ENCODE measurements around the gene PORCN. TPM values are rescaled to one million over a fixed set of nuclear protein-coding genes. Genes with fewer than 3 reads are reported as not detected.

PORCN gene
- 33.4 and 46.2 TPM in 2 replicates for total RNA-seq

DNA sequence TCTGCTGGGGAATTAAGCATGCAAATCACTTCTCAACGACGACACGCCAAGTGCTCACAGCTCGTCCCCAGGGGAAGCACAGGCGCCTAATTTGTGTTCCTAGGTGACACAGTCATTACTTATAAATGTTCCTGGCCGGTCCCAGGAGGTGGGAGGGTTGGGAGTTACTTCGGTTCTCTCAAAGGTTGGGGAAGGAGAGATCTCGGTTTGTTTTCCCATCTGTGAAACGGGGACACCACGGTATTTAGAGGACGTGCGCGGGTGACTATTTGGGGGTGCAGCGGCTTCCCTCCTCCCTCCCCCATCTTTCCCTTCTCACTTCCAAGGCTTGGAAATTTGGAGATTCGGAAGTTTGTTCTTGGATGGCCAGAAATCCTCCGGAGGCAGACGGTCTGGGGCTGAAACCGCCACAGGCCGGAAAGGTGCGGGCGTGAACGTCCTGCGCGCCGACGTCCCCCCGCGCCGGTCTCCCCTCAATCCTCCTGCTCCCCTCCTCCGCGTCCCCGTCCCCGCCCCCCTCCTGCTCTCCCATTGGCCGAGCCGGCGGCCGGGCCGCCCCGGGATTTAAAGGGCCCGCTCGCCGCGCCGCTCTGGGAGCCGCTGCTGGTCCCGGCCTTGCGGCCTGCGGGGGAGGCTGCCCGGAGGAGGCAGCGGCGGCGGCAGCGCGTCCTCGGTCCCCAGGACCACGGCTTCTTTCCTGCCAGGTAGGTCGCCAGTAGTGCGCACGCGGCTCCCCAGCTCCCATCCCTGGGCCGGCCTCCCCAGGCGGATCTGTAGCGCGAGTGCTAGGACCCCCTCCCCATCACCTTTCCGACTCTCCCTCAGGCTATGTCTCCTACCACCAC lies at the start of gene PORCN:
PORCN (plus strand) TSS at position 593 of the 845 bp plus-strand sequence. CDS start 829 bp downstream, outside the sequence.
- peak within 1 kb of the TSS; percentile 73 for H3K4me3 ChIP-seq (ENCODE audit: low read depth, low read length)
- H3K36me3 ChIP-seq (ENCODE audit: control insufficient read depth, insufficient read depth, low read length) = peaks cover 2% of the 10 kb centered on the region
- FAIRE-seq (no peak), DNase-seq (ENCODE audit: low read depth) (peak; percentile 31)
- no peaks in the 10 kb centered on the region for H3K27me3 ChIP-seq (ENCODE audit: control insufficient read depth, insufficient read depth, low read length)
- TF ChIP-seq, protein P1, sequence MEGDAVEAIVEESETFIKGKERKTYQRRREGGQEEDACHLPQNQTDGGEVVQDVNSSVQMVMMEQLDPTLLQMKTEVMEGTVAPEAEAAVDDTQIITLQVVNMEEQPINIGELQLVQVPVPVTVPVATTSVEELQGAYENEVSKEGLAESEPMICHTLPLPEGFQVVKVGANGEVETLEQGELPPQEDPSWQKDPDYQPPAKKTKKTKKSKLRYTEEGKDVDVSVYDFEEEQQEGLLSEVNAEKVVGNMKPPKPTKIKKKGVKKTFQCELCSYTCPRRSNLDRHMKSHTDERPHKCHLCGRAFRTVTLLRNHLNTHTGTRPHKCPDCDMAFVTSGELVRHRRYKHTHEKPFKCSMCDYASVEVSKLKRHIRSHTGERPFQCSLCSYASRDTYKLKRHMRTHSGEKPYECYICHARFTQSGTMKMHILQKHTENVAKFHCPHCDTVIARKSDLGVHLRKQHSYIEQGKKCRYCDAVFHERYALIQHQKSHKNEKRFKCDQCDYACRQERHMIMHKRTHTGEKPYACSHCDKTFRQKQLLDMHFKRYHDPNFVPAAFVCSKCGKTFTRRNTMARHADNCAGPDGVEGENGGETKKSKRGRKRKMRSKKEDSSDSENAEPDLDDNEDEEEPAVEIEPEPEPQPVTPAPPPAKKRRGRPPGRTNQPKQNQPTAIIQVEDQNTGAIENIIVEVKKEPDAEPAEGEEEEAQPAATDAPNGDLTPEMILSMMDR (IDR thresholded peaks at IDR 0.05; ENCODE audit: insufficient read depth, low read length, severe bottlenecking) = no peak

DNA sequence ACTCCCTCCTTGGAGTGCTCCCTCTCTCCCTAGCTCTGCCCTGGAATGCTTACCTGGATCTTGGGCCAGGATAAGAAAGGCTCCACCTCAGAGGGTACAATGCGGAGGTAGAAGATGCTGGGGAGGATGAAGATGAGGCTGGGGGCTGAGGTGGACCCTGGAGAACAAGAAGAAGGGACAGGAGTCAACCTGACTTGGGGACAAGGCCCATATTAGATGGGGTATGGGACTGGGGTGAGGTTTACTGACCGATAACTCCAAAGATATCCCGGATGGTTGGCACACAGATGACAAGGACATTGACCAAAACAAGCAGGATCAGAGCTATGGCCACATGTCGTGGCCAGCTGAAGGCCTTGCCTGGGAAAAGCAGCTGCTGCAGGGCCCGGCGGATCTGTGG lies 49.3 kb upstream of the PORCN start:
- FAIRE-seq (no peak), DNase-seq (ENCODE audit: low read depth) (no peak)
- TF ChIP-seq, protein P1 (IDR thresholded peaks at IDR 0.05; ENCODE audit: insufficient read depth, low read length, severe bottlenecking) = no peak
- H3K36me3 ChIP-seq (ENCODE audit: control insufficient read depth, insufficient read depth, low read length) = peaks cover 11% of the 10 kb centered on the region
- no peaks in the 10 kb centered on the region for H3K27me3 ChIP-seq (ENCODE audit: control insufficient read depth, insufficient read depth, low read length)
- no peak overlapping the region for H3K4me3 ChIP-seq (ENCODE audit: low read depth, low read length)

DNA sequence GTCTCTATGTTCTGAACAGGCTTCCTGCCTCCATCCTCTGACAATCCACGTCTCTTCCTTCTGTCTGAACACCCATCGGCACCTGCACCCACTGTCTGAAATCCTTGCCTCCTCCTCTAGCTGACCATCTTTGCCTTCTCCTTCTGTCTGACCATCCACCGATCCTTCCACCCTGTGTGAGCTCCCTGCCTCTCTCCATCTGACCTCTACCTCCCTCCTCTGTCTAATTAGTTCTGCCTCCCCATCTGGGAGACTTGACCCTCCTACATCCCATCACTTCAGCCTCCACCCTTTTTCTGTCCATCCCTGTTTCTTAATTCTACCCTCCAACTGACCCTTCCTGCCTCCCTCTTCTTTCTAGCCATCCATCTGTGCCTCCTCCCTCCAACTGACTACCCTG lies 48.8 kb upstream of the PORCN start:
- no peak for DNase-seq (ENCODE audit: low read depth)
- no peak for FAIRE-seq
- Histone ChIP-seq H3K36me3 (ENCODE audit: control insufficient read depth, insufficient read depth, low read length) (peaks cover 12% of the 10 kb centered on the region), H3K27me3 (ENCODE audit: control insufficient read depth, insufficient read depth, low read length) (no peaks in the 10 kb centered on the region), H3K4me3 (ENCODE audit: low read depth, low read length) (no peak overlapping the region)
- TF ChIP-seq, protein P1 (IDR thresholded peaks at IDR 0.05; ENCODE audit: insufficient read depth, low read length, severe bottlenecking) = no peak

DNA sequence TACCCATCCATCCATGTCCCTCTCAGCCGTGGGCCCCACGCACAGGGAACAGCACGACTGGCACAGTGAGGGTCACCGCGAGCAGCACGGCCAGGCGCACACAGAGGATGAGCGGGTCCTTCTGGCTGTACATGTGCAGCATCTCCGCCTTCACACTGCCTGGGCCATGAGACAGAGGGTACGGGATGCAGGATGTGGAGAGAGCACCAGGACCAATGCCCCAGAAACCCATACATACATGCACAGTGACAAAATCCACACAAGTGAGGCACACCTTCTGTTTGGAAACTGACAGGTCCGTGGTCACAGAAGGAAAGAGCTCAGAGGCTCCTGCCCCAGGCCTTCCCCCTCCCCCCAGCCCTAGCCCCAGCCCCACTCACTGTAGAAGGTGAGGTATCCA lies 48.2 kb upstream of the PORCN start:
- TF ChIP-seq, protein P1 (IDR thresholded peaks at IDR 0.05; ENCODE audit: insufficient read depth, low read length, severe bottlenecking) = no peak
- H3K27me3 ChIP-seq (ENCODE audit: control insufficient read depth, insufficient read depth, low read length) = no peaks in the 10 kb centered on the region
- peaks cover 16% of the 10 kb centered on the region for H3K36me3 ChIP-seq (ENCODE audit: control insufficient read depth, insufficient read depth, low read length)
- H3K4me3 ChIP-seq (ENCODE audit: low read depth, low read length) = no peak overlapping the region
- no peak for FAIRE-seq
- no peak for DNase-seq (ENCODE audit: low read depth)

DNA sequence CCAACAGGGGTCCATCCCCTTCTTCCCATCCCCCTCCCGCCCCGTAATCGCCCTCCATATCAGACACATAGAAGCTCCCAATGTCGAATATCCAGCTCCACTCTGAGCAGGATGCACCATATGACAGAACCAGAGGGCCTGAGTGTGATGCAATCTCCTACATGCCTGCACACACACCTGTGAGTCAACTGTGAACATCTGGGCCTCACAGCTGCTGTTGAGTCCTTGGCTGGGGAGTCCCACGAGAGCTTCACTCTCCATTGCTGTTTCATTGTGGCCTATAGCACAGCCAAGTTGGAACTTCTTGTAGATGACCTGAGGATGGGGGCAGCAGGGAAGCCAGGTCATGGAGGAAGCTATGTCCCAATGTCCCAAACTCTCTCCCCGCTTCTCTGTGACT lies 47.0 kb upstream of the PORCN start:
- peak; percentile 43 for FAIRE-seq
- TF ChIP-seq, protein P1 (IDR thresholded peaks at IDR 0.05; ENCODE audit: insufficient read depth, low read length, severe bottlenecking) = no peak
- Histone ChIP-seq H3K4me3 (ENCODE audit: low read depth, low read length) (no peak overlapping the region), H3K36me3 (ENCODE audit: control insufficient read depth, insufficient read depth, low read length) (peaks cover 21% of the 10 kb centered on the region), H3K27me3 (ENCODE audit: control insufficient read depth, insufficient read depth, low read length) (no peaks in the 10 kb centered on the region)
- peak; percentile 87 for DNase-seq (ENCODE audit: low read depth)

All from bronchial epithelial cell (primary cell).